ENCODE measurements around the gene SUN5. TPM values are rescaled to one million over a fixed set of nuclear protein-coding genes. Genes with fewer than 3 reads are reported as not detected.
A peak's percentile ranks its signal among the peaks of the same experiment; 100 is the strongest.
"Not testable (repeated sequence)": the region's sequence is repeated elsewhere in the genome, so short reads cannot be mapped to it uniquely, and the experiment has no call there.

Gene SUN5
- total and polyA plus RNA-seq, 5 donors from 2014 or later: not detected

GRCh38 chr20:32962646-32963045 is 41.6 kb downstream of the SUN5 start:
- H3K27me3 Mint-ChIP-seq; DNase-seq; H3K27me3 ChIP-seq (ENCODE audit: control insufficient read depth, insufficient read depth, low read length); H3K9me3 ChIP-seq (ENCODE audit: control insufficient read depth in 2 of 2, low read length in 2 of 2); H3K27ac ChIP-seq (ENCODE audit: insufficient read depth, low read length, poor library complexity, severe bottlenecking); H3K4me3 ChIP-seq (ENCODE audit: low read depth, low read length); H3K36me3 ChIP-seq (ENCODE audit: control insufficient read depth, insufficient read depth, low read length); ATAC-seq (ENCODE audit: low read depth in 2 of 2); H3K4me3 Mint-ChIP-seq: not testable (repeated sequence)
- peaks cover 12% of the 10 kb centered on the region for H3K36me3 Mint-ChIP-seq
- peak overlapping the region in 2 of 3 donors; percentile 40 to 74 for H3K27ac Mint-ChIP-seq
- peaks cover 0 to 11% (median 2%) of the 10 kb centered on the region in 7 donors for H3K9me3 Mint-ChIP-seq
- H3K4me1 ChIP-seq (ENCODE audit: control insufficient read depth, insufficient read depth, low read length, poor library complexity, severe bottlenecking): peaks cover 38% of the 10 kb centered on the region
- peaks cover 11 to 53% (median 30%) of the 10 kb centered on the region in 4 donors for H3K4me1 Mint-ChIP-seq

DNA sequence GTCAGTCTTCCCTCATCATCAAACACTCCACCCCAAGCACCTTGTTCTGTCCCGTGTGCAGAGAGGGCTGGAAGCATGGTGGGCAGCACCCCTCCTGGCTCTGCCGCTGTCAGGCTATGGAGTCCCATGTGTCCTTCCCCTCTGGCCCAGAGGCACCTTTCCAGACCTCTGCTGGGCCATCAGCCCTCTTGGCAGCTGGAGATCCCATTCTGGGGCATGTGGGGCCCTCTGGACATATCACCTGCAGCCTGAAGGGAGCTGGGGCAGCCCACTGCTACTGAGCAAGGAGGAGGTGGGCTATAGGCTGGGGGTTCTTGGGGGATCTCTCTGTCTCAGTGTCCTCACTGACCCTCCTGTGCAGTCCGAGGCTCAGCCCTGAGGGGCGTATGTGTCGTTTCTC is 42.2 kb downstream of the SUN5 start:
- Histone ChIP-seq H3K36me3 (ENCODE audit: control insufficient read depth, insufficient read depth, low read length) (no peaks in the 10 kb centered on the region), H3K27me3 (ENCODE audit: control insufficient read depth, insufficient read depth, low read length) (no peaks in the 10 kb centered on the region), H3K4me1 (ENCODE audit: control insufficient read depth, insufficient read depth, low read length, poor library complexity, severe bottlenecking) (peaks cover 32% of the 10 kb centered on the region), H3K9me3 (ENCODE audit: control insufficient read depth in 2 of 2, low read length in 2 of 2) (peaks cover 8 to 9% of the 10 kb centered on the region in 2 experiments), H3K4me3 (ENCODE audit: low read depth, low read length) (no peak overlapping the region), H3K27ac (ENCODE audit: insufficient read depth, low read length, poor library complexity, severe bottlenecking) (no peak overlapping the region)
- H3K36me3 Mint-ChIP-seq: peaks cover 12% of the 10 kb centered on the region
- peak overlapping the region in 2 of 3 donors; percentile 71 to 74 for H3K27ac Mint-ChIP-seq
- peaks cover 6 to 47% (median 26%) of the 10 kb centered on the region in 4 donors for H3K4me1 Mint-ChIP-seq
- peaks cover 0 to 15% (median 2%) of the 10 kb centered on the region in 7 donors for H3K9me3 Mint-ChIP-seq
- ATAC-seq (ENCODE audit: low read depth in 2 of 2): no peak
- H3K4me3 Mint-ChIP-seq: no peak overlapping the region
- no peak for DNase-seq
- H3K27me3 Mint-ChIP-seq: peaks cover 4% of the 10 kb centered on the region

DNA sequence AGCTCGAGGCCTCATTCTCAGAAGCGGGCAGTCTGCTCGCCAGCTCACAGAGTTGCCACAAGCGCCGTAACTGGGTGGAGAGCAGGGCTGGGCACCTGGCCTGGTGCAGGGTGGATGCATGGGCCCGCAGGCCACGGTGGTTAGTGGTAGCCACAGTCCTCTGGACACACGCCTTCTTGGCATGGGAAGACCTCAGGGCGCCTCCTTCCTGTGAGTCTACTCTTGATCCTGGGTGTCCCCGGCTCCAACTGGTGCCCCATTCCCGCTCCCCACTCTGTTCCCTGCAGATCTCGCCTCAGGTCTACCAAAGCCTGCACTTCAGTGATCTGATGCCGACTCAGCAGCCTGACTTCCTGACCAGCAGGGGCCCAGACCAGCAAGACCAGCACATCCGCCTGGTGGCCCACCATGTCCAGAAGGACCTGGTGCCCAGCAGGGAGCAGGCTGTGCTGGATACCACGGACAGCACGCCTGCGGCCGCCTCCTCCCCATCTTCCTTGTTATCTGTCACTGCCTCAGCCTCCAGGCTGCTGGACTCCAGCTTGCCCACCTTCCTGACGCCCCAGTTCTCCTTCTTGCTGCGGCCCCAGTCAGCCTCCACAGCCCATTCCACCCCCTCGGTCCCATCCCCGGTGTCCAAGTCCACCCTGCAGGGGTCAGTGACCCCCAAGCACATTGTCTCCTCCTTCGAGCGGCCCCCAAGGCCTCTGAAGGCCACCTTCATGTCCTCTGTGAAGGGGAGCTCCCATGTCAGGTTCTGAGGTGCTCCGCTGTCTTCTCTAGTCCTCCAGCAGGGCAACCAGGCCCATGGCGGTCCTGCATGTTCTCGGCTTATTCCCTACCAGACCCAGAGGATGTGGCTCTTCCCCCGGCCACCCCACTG is 43.1 kb downstream of the SUN5 start:
- peaks cover 0 to 37% (median 20%) of the 10 kb centered on the region in 4 donors for H3K4me1 Mint-ChIP-seq

DNA sequence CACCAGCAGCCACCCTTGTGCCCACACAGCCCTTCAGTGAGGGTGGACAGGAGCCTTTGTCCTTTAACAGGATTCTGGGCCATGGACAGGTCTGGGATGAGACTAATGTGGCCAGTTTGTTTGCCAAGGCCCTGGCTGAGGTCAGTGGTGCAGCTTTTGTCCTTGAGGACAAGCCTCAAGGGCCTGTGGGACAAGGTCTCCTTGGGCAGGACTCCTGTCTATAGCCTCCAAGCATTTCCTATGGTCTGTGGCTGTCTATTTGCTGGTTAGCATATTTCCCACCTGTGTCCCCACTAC is 44.1 kb downstream of the SUN5 start:
- H3K36me3 Mint-ChIP-seq: peaks cover 15% of the 10 kb centered on the region
- no peak overlapping the region for H3K4me3 ChIP-seq (ENCODE audit: low read depth, low read length)
- H3K4me1 Mint-ChIP-seq: peaks cover 0 to 28% (median 15%) of the 10 kb centered on the region in 4 donors
- peaks cover 13% of the 10 kb centered on the region for H3K4me1 ChIP-seq (ENCODE audit: control insufficient read depth, insufficient read depth, low read length, poor library complexity, severe bottlenecking)
- H3K27ac Mint-ChIP-seq: no peak overlapping the region
- H3K9me3 ChIP-seq (ENCODE audit: control insufficient read depth in 2 of 2, low read length in 2 of 2): peaks cover 18 to 25% of the 10 kb centered on the region in 2 experiments
- peaks cover 4% of the 10 kb centered on the region for H3K27me3 Mint-ChIP-seq
- no peak for ATAC-seq (ENCODE audit: low read depth in 2 of 2)
- no peak overlapping the region for H3K4me3 Mint-ChIP-seq
- H3K27ac ChIP-seq (ENCODE audit: insufficient read depth, low read length, poor library complexity, severe bottlenecking): no peak overlapping the region
- no peak for DNase-seq
- H3K27me3 ChIP-seq (ENCODE audit: control insufficient read depth, insufficient read depth, low read length): no peaks in the 10 kb centered on the region
- H3K36me3 ChIP-seq (ENCODE audit: control insufficient read depth, insufficient read depth, low read length): no peaks in the 10 kb centered on the region
- H3K9me3 Mint-ChIP-seq: peaks cover 0 to 26% (median 8%) of the 10 kb centered on the region in 7 donors

More for the DNA sequence above, 43.1 kb downstream of the SUN5 start:
- peaks cover 15% of the 10 kb centered on the region for H3K36me3 Mint-ChIP-seq
- no peak overlapping the region for H3K27ac ChIP-seq (ENCODE audit: insufficient read depth, low read length, poor library complexity, severe bottlenecking)
- H3K9me3 Mint-ChIP-seq: peaks cover 0 to 21% (median 5%) of the 10 kb centered on the region in 7 donors
- H3K27me3 Mint-ChIP-seq: peaks cover 4% of the 10 kb centered on the region
- no peaks in the 10 kb centered on the region for H3K27me3 ChIP-seq (ENCODE audit: control insufficient read depth, insufficient read depth, low read length)
- peaks cover 17 to 18% of the 10 kb centered on the region in 2 experiments for H3K9me3 ChIP-seq (ENCODE audit: control insufficient read depth in 2 of 2, low read length in 2 of 2)
- no peak overlapping the region for H3K4me3 ChIP-seq (ENCODE audit: low read depth, low read length)
- peak overlapping the region in 2 of 3 donors; percentile 74 to 75 for H3K27ac Mint-ChIP-seq
- no peak overlapping the region for H3K4me3 Mint-ChIP-seq
- H3K4me1 ChIP-seq (ENCODE audit: control insufficient read depth, insufficient read depth, low read length, poor library complexity, severe bottlenecking): peaks cover 23% of the 10 kb centered on the region
- DNase-seq: no peak
- no peak for ATAC-seq (ENCODE audit: low read depth in 2 of 2)
- no peaks in the 10 kb centered on the region for H3K36me3 ChIP-seq (ENCODE audit: control insufficient read depth, insufficient read depth, low read length)

GRCh38 chr20:32959351-32960221 is 44.6 kb downstream of the SUN5 start:
- no peak for ATAC-seq (ENCODE audit: low read depth in 2 of 2)
- DNase-seq: no peak
- Histone ChIP-seq H3K9me3 (ENCODE audit: control insufficient read depth in 2 of 2, low read length in 2 of 2) (peaks cover 18 to 25% of the 10 kb centered on the region in 2 experiments), H3K36me3 (ENCODE audit: control insufficient read depth, insufficient read depth, low read length) (no peaks in the 10 kb centered on the region), H3K4me1 (ENCODE audit: control insufficient read depth, insufficient read depth, low read length, poor library complexity, severe bottlenecking) (peaks cover 9% of the 10 kb centered on the region), H3K27me3 (ENCODE audit: control insufficient read depth, insufficient read depth, low read length) (no peaks in the 10 kb centered on the region), H3K27ac (ENCODE audit: insufficient read depth, low read length, poor library complexity, severe bottlenecking) (no peak overlapping the region), H3K4me3 (ENCODE audit: low read depth, low read length) (no peak overlapping the region)
- Mint-ChIP-seq H3K4me1 (peaks cover 0 to 22% (median 13%) of the 10 kb centered on the region in 4 donors), H3K36me3 (peaks cover 15% of the 10 kb centered on the region), H3K9me3 (peaks cover 0 to 30% (median 8%) of the 10 kb centered on the region in 7 donors), H3K27ac (no peak overlapping the region), H3K27me3 (peaks cover 4% of the 10 kb centered on the region), H3K4me3 (no peak overlapping the region)

DNA sequence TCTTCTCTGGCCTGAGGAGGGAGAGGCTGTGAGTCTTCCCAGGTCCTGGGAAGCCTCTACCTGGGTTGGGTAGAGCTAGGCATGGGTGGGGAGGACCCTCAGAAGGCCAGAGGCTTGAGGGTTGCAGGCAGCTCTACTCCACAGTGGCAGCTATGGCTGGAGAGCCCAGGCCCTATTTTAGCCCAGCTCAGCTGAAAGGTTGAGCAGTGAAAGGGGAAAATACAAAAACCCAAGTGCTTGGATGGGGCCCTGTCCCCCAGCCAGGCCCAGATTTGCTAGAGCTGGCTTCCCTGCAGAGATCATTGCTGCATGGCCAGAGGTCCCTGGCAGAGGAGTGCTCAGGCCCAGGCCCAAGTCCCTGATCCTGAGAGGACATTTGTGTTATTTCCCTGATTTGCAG is 45.7 kb downstream of the SUN5 start:
- Histone ChIP-seq H3K9me3 (ENCODE audit: control insufficient read depth in 2 of 2, low read length in 2 of 2) (peaks cover 18 to 25% of the 10 kb centered on the region in 2 experiments), H3K27ac (ENCODE audit: insufficient read depth, low read length, poor library complexity, severe bottlenecking) (no peak overlapping the region), H3K4me1 (ENCODE audit: control insufficient read depth, insufficient read depth, low read length, poor library complexity, severe bottlenecking) (peaks cover 8% of the 10 kb centered on the region), H3K4me3 (ENCODE audit: low read depth, low read length) (no peak overlapping the region), H3K36me3 (ENCODE audit: control insufficient read depth, insufficient read depth, low read length) (no peaks in the 10 kb centered on the region), H3K27me3 (ENCODE audit: control insufficient read depth, insufficient read depth, low read length) (no peaks in the 10 kb centered on the region)
- DNase-seq (no peak), ATAC-seq (ENCODE audit: low read depth in 2 of 2) (no peak)
- Mint-ChIP-seq H3K9me3 (peaks cover 0 to 31% (median 7%) of the 10 kb centered on the region in 7 donors), H3K4me1 (peaks cover under 1 to 16% (median 8%) of the 10 kb centered on the region in 4 donors), H3K4me3 (no peak overlapping the region), H3K36me3 (peaks cover 15% of the 10 kb centered on the region), H3K27me3 (peaks cover 4% of the 10 kb centered on the region), H3K27ac (peak overlapping the region in 1 of 3 donors; percentile 25)

GRCh38 chr20:32957459-32957858 is 46.8 kb downstream of the SUN5 start:
- H3K9me3 Mint-ChIP-seq: peaks cover 0 to 31% (median 6%) of the 10 kb centered on the region in 7 donors
- H3K36me3 Mint-ChIP-seq: peaks cover 15% of the 10 kb centered on the region
- no peak overlapping the region for H3K4me3 Mint-ChIP-seq
- ATAC-seq (ENCODE audit: low read depth in 2 of 2): no peak
- peaks cover 3 to 14% (median 11%) of the 10 kb centered on the region in 4 donors for H3K4me1 Mint-ChIP-seq
- Histone ChIP-seq H3K4me1 (ENCODE audit: control insufficient read depth, insufficient read depth, low read length, poor library complexity, severe bottlenecking) (no peaks in the 10 kb centered on the region), H3K36me3 (ENCODE audit: control insufficient read depth, insufficient read depth, low read length) (no peaks in the 10 kb centered on the region), H3K27me3 (ENCODE audit: control insufficient read depth, insufficient read depth, low read length) (no peaks in the 10 kb centered on the region), H3K9me3 (ENCODE audit: control insufficient read depth in 2 of 2, low read length in 2 of 2) (peaks cover 18 to 25% of the 10 kb centered on the region in 2 experiments), H3K27ac (ENCODE audit: insufficient read depth, low read length, poor library complexity, severe bottlenecking) (no peak overlapping the region), H3K4me3 (ENCODE audit: low read depth, low read length) (no peak overlapping the region)
- DNase-seq: no peak
- H3K27me3 Mint-ChIP-seq: peaks cover 4% of the 10 kb centered on the region
- H3K27ac Mint-ChIP-seq: peak overlapping the region in 2 of 3 donors; percentile 26 to 31
